ENCODE measurements around the gene TSHZ2. TPM values are rescaled to one million over a fixed set of nuclear protein-coding genes. Genes with fewer than 3 reads are reported as not detected.

Gene TSHZ2
- total RNA-seq, 1 donor from 2014 or later: 1.2 TPM

- no peak for TF ChIP-seq EZH2 (IDR thresholded peaks at IDR 0.05; ENCODE audit: insufficient read depth, low read length)
- TF ChIP-seq CTCF (IDR thresholded peaks at IDR 0.05; ENCODE audit: insufficient read depth, low read depth, low read length): no peak
- FAIRE-seq: no peak
- peaks cover 3% of the 10 kb centered on the region for H3K4me1 Mint-ChIP-seq (ENCODE audit: low read depth, unreplicated experiment)
- no peaks in the 10 kb centered on the region for H3K79me2 ChIP-seq (ENCODE audit: insufficient read depth, low read length)
- H3K9ac ChIP-seq (ENCODE audit: low read length): no peak overlapping the region
- H3K4me3 ChIP-seq (ENCODE audit: insufficient read depth, low read depth, low read length): no peak overlapping the region
- H3K4me3 Mint-ChIP-seq (ENCODE audit: unreplicated experiment): no peak overlapping the region
- peaks cover 3% of the 10 kb centered on the region for H3K27me3 ChIP-seq (ENCODE audit: insufficient read depth, low read length)
- H3K9me3 ChIP-seq (ENCODE audit: insufficient read depth, low read depth, low read length): no peaks in the 10 kb centered on the region
- H3K4me1 ChIP-seq (ENCODE audit: insufficient read depth, low read length): no peaks in the 10 kb centered on the region
- no peaks in the 10 kb centered on the region for H3K36me3 ChIP-seq (ENCODE audit: insufficient read depth, low read length)
- peak; percentile 26 for DNase-seq (ENCODE audit: low read depth)
- no peak overlapping the region for H3K27ac Mint-ChIP-seq (ENCODE audit: unreplicated experiment)
- H4K20me1 ChIP-seq (ENCODE audit: insufficient read depth, low read length): no peaks in the 10 kb centered on the region
- H3K27me3 Mint-ChIP-seq (ENCODE audit: low read depth, unreplicated experiment): peaks cover 2% of the 10 kb centered on the region
- no peak overlapping the region for H2AFZ ChIP-seq (ENCODE audit: low read depth, low read length)
- peaks cover 2% of the 10 kb centered on the region for H3K9me3 Mint-ChIP-seq (ENCODE audit: unreplicated experiment)
- no peak overlapping the region for H3K4me2 ChIP-seq (ENCODE audit: low read length)
- no peak overlapping the region for H3K27ac ChIP-seq (ENCODE audit: low read depth, low read length)
- no peaks in the 10 kb centered on the region for H3K36me3 Mint-ChIP-seq (ENCODE audit: low read depth, unreplicated experiment)
These were observed 248.5 kb downstream of the TSHZ2 start for GRCh38 chr20:53220482-53221307.

- peaks cover under 1% of the 10 kb centered on the region for H3K4me1 Mint-ChIP-seq (ENCODE audit: low read depth, unreplicated experiment)
- Histone ChIP-seq H3K79me2 (ENCODE audit: insufficient read depth, low read length) (no peaks in the 10 kb centered on the region), H3K27me3 (ENCODE audit: insufficient read depth, low read length) (no peaks in the 10 kb centered on the region), H3K27ac (ENCODE audit: low read depth, low read length) (no peak overlapping the region), H2AFZ (ENCODE audit: low read depth, low read length) (no peak overlapping the region), H3K9ac (ENCODE audit: low read length) (no peak overlapping the region), H3K4me2 (ENCODE audit: low read length) (no peak overlapping the region), H3K4me1 (ENCODE audit: insufficient read depth, low read length) (no peaks in the 10 kb centered on the region), H3K4me3 (ENCODE audit: insufficient read depth, low read depth, low read length) (no peak overlapping the region), H3K36me3 (ENCODE audit: insufficient read depth, low read length) (no peaks in the 10 kb centered on the region), H3K9me3 (ENCODE audit: insufficient read depth, low read depth, low read length) (no peaks in the 10 kb centered on the region), H4K20me1 (ENCODE audit: insufficient read depth, low read length) (no peaks in the 10 kb centered on the region)
- H3K27me3 Mint-ChIP-seq (ENCODE audit: low read depth, unreplicated experiment): peaks cover under 1% of the 10 kb centered on the region
- H3K36me3 Mint-ChIP-seq (ENCODE audit: low read depth, unreplicated experiment): no peaks in the 10 kb centered on the region
- H3K4me3 Mint-ChIP-seq (ENCODE audit: unreplicated experiment): no peak overlapping the region
- FAIRE-seq: no peak
- no peak for TF ChIP-seq CTCF (IDR thresholded peaks at IDR 0.05; ENCODE audit: insufficient read depth, low read depth, low read length)
- TF ChIP-seq EZH2 (IDR thresholded peaks at IDR 0.05; ENCODE audit: insufficient read depth, low read length): no peak
- H3K27ac Mint-ChIP-seq (ENCODE audit: unreplicated experiment): no peak overlapping the region
- no peak for DNase-seq (ENCODE audit: low read depth)
- peaks cover 2% of the 10 kb centered on the region for H3K9me3 Mint-ChIP-seq (ENCODE audit: unreplicated experiment)
These were observed 249.6 kb downstream of the TSHZ2 start for GRCh38 chr20:53221731-53222130.

GRCh38 chr20:53222416-53222815 lies 250.3 kb downstream of the TSHZ2 start:
- TF ChIP-seq CTCF (IDR thresholded peaks at IDR 0.05; ENCODE audit: insufficient read depth, low read depth, low read length) (no peak), EZH2 (IDR thresholded peaks at IDR 0.05; ENCODE audit: insufficient read depth, low read length) (no peak)
- no peak overlapping the region for H2AFZ ChIP-seq (ENCODE audit: low read depth, low read length)
- H3K36me3 Mint-ChIP-seq (ENCODE audit: low read depth, unreplicated experiment): no peaks in the 10 kb centered on the region
- H3K9me3 ChIP-seq (ENCODE audit: insufficient read depth, low read depth, low read length): no peaks in the 10 kb centered on the region
- no peaks in the 10 kb centered on the region for H3K27me3 Mint-ChIP-seq (ENCODE audit: low read depth, unreplicated experiment)
- H3K9me3 Mint-ChIP-seq (ENCODE audit: unreplicated experiment): peaks cover 2% of the 10 kb centered on the region
- no peak overlapping the region for H3K9ac ChIP-seq (ENCODE audit: low read length)
- H3K27ac ChIP-seq (ENCODE audit: low read depth, low read length): no peak overlapping the region
- no peaks in the 10 kb centered on the region for H3K4me1 Mint-ChIP-seq (ENCODE audit: low read depth, unreplicated experiment)
- no peak overlapping the region for H3K4me2 ChIP-seq (ENCODE audit: low read length)
- no peaks in the 10 kb centered on the region for H3K27me3 ChIP-seq (ENCODE audit: insufficient read depth, low read length)
- DNase-seq (ENCODE audit: low read depth) (no peak), FAIRE-seq (no peak)
- H3K79me2 ChIP-seq (ENCODE audit: insufficient read depth, low read length): no peaks in the 10 kb centered on the region
- H3K27ac Mint-ChIP-seq (ENCODE audit: unreplicated experiment): no peak overlapping the region
- H3K4me3 Mint-ChIP-seq (ENCODE audit: unreplicated experiment): no peak overlapping the region
- H3K4me1 ChIP-seq (ENCODE audit: insufficient read depth, low read length): no peaks in the 10 kb centered on the region
- no peaks in the 10 kb centered on the region for H3K36me3 ChIP-seq (ENCODE audit: insufficient read depth, low read length)
- H3K4me3 ChIP-seq (ENCODE audit: insufficient read depth, low read depth, low read length): no peak overlapping the region
- H4K20me1 ChIP-seq (ENCODE audit: insufficient read depth, low read length): no peaks in the 10 kb centered on the region

Measured in astrocyte (in vitro differentiated cells and primary cell).